ENCODE data around the gene TMEM260.
"Not testable (repeated sequence)": the region's sequence is repeated elsewhere in the genome, so short reads cannot be mapped to it uniquely, and the experiment has no call there.

TMEM260 gene

DNA sequence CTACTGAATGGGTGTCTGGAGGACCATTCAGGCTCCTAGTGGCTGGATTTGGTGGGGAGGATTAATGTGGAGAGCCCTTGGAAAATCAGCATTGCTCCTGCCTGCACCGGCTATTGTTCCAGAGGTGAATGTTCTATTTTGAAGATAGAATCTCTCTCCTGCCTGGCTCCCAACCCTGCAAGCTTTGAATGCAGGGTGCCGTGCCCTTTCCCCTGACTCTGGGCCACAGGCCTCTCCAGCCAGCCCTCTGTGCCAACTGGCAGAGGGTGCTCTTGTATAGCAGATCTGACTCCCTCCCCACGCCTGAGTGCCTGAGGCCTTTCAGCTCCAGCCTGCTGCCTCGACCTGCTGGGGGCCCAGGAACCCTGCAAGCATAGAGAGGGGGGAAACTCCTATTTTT is 106.8 kb downstream of the TMEM260 start:
- no peak for DNase-seq

DNA sequence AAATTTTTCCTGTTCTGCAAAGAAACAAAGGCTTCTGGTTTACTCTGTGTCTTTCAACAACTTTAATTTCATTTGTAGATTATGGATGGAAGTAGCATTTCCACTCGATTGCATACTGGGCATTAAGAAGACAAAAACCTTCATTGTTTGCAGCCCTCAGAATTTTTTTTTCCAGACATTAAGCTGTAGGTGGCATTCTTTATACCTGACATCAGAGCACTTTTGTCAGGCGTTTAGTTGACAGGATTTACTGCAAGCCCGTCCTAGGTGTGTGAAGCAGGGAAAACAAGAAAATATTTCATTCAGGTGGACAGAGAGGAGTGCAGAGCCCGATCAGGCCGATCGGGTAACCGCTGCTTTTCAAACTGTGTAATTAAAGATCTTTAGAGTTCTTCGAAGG is 107.5 kb downstream of the TMEM260 start:
- no peak for DNase-seq

DNA sequence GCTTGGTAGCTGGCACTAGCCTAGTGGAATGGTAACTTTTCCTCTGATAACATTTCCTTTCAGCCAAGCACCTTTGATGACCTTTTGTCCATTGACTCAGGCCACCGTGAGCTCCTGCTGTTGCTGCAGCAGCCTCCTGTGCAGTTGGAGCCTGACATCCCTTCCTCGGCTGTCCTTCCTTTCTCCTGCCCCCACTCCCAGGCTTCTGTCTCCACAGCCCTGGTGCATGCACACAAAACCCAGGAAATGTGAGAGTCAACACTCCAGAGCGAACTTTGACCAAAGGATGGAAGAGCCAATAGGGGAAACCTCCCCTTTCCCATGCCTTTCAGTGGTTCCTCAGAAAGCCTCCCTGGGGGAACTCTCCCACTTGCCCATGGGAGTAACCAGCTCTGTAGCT is 115.0 kb downstream of the TMEM260 start:
- no peak for DNase-seq

DNA sequence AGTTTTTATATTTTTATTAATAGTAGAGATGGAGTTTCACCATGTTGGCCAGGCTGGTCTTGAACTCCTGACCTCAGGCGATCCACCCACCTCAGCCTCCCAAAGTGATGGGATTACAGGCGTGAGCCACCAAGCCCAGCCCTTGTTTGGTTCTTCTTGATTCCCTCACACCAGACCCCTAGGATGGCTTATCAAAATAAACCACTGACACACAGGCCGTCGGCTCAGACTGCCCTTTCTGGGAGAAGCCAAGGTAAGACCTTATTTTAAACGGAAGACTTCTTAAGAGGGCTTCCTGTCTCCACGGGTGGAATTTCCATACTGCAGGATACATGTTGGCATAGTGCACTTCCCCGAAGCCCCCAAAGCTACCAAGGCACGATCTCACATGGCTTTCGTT is 115.6 kb downstream of the TMEM260 start:
- not testable (repeated sequence) for DNase-seq

Measured in activated CD4-positive, alpha-beta T cell treated with anti-CD3 and anti-CD28 coated beads, Interleukin-2, amount 50 U/mL, for 1 hour (primary cell).